HEK293T (cell line): ENCODE results near the gene SLFN11.
"Not testable (repeated sequence)": the region's sequence is repeated elsewhere in the genome, so short reads cannot be mapped to it uniquely, and the experiment has no call there.

Source experiments
- CTCF ChIA-PET: fragments of 350-600 bp; formaldehyde crosslinking; extraction: SDS; loops from one replicate; lab custom pipeline; 2021; ENCODE audit warnings: antibody characterized with exemption, inconsistent platforms; lab: Yijun Ruan, JAX
- POLR2A ChIA-PET: fragments of 350-600 bp; formaldehyde crosslinking; extraction: SDS; loops from one replicate; lab custom pipeline; 2020; ENCODE audit warnings: antibody characterized with exemption, inconsistent platforms; lab: Yijun Ruan, JAX
- DNase-seq: peaks from one replicate; pipeline ENCODE4 v3.0.0; 2012; ENCODE audit warnings: mixed read lengths; ENCODE audit errors: extremely low spot score
- FOXA1 ChIP-seq: fragments of 450-650 bp; IDR thresholded peaks from 2 replicates; pipeline ENCODE4 v1.6.1; 2016; ENCODE audit warnings: mild to moderate bottlenecking
- HDGF ChIP-seq: fragments of 450-650 bp; IDR thresholded peaks from 2 replicates; pipeline ENCODE4 v1.6.1; 2017; ENCODE audit warnings: antibody characterized with exemption, borderline replicate concordance
- TARDBP ChIP-seq: fragments of 450-650 bp; IDR thresholded peaks from 2 replicates; pipeline ENCODE4 v1.6.1; 2016

SLFN11 gene

DNA sequence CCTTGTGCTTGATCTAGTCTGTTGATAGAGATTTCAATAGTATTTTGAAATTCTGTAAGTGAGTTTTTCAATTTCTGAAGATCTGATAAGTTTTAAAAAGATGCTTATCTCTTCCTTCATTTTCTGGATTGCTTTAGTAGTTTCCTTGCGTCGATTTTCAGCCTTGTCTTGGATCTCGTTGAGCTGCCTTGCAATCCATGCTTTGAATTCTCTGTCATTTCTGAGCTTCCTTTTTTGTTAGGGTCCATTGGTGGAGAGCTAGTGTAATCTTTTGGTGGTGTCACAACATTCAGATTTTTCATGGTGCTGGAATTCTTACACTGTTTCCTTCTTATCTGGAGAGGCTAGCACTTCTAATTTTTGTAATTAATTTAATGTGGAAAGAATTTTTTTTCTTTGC, 61.1 kb downstream of the SLFN11 start:
- POLR2A ChIA-PET = no interaction called here
- CTCF ChIA-PET = interaction anchor here (1.1 to 2.9 kb wide), 6 partner anchors 22 to 227 kb away, joined by 3 to 15 read pairs (median 5); no protein-coding TSS in a partner anchor
- TF ChIP-seq FOXA1 (no peak), HDGF (no peak), TARDBP (no peak)
- no peak for DNase-seq

DNA sequence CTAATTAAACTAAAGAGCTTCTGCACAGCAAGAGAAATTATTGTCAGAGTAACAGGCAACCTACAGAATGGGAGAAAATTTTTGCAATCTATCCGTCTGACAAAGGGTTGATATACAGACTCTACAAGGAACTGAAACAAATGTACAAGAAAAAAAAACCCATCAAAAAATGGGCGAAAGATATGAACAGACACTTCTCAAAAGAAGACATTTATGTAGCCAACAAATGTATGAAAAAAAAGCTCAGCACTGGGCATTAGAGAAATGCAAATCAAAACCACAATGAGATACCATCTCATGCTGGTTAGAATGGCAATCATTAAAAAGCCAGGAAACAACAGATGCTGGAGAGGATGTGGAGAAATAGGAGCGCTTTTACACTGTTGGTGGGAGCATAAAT, 64.1 kb downstream of the SLFN11 start:
- POLR2A ChIA-PET, CTCF ChIA-PET, DNase-seq: not testable (repeated sequence)
